ENCODE results near the gene PACSIN3. TPM values are rescaled to one million over a fixed set of nuclear protein-coding genes. Genes with fewer than 3 reads are reported as not detected.
"Not testable (repeated sequence)": the region's sequence is repeated elsewhere in the genome, so short reads cannot be mapped to it uniquely, and the experiment has no call there.

The PACSIN3 gene
- total RNA-seq, 1 donor from 2014 or later, result 2.0 TPM

- FAIRE-seq; DNase-seq (ENCODE audit: low spot score in 2 of 2): not testable (repeated sequence)
Measured at GRCh38 chr11:47198161-47198560, 11.9 kb upstream of the PACSIN3 start.

- DNase-seq (ENCODE audit: low spot score in 2 of 2), result no peak
Measured at GRCh38 chr11:47192111-47192510, 5.9 kb upstream of the PACSIN3 start.

GRCh38 chr11:47191137-47191536 is 4.9 kb upstream of the PACSIN3 start:
- DNase-seq (ENCODE audit: low spot score in 2 of 2); FAIRE-seq: not testable (repeated sequence)

More at GRCh38 chr11:47192111-47192510, 5.9 kb upstream of the PACSIN3 start:
- FAIRE-seq, result no peak

GRCh38 chr11:47189100-47189834 is 3.0 kb upstream of the PACSIN3 start:
- no peak for FAIRE-seq
- no peak for DNase-seq (ENCODE audit: low spot score in 2 of 2)

GRCh38 chr11:47188259-47188658 is 2.0 kb upstream of the PACSIN3 start:
- DNase-seq (ENCODE audit: low spot score in 2 of 2) (no peak), FAIRE-seq (no peak)

- FAIRE-seq (no peak), DNase-seq (ENCODE audit: low spot score in 2 of 2) (no peak)
Measured at GRCh38 chr11:47187723-47188122, 1.5 kb upstream of the PACSIN3 start.

- FAIRE-seq, result no peak
- peak in 1 of 2 donors; percentile 49 for DNase-seq (ENCODE audit: low spot score in 2 of 2)
Measured at GRCh38 chr11:47186700-47187695, 764 bp upstream of the PACSIN3 start.

GRCh38 chr11:47185305-47186075 is 744 bp downstream of the PACSIN3 start:
- DNase-seq (ENCODE audit: low spot score in 2 of 2), result peak in 1 of 2 donors; percentile 58
- no peak for FAIRE-seq

GRCh38 chr11:47184711-47185304 is 1.4 kb downstream of the PACSIN3 start:
- peak; percentile 69 to 79 for DNase-seq (ENCODE audit: low spot score in 2 of 2)
- FAIRE-seq, result no peak

- DNase-seq (ENCODE audit: low spot score in 2 of 2), result no peak
- FAIRE-seq, result no peak
Measured at GRCh38 chr11:47183969-47184368, 2.3 kb downstream of the PACSIN3 start.

GRCh38 chr11:47183031-47183856 is 3.0 kb downstream of the PACSIN3 start:
- FAIRE-seq (no peak), DNase-seq (ENCODE audit: low spot score in 2 of 2) (no peak)

- DNase-seq (ENCODE audit: low spot score in 2 of 2), result no peak
- no peak for FAIRE-seq
Measured at GRCh38 chr11:47182380-47182779, 3.9 kb downstream of the PACSIN3 start.

GRCh38 chr11:47181271-47181670 is 5.0 kb downstream of the PACSIN3 start:
- no peak for DNase-seq (ENCODE audit: low spot score in 2 of 2)
- no peak for FAIRE-seq

GRCh38 chr11:47180006-47180787 is 6.0 kb downstream of the PACSIN3 start:
- FAIRE-seq (no peak), DNase-seq (ENCODE audit: low spot score in 2 of 2) (no peak)

GRCh38 chr11:47179655-47179991 is 6.6 kb downstream of the PACSIN3 start:
- no peak for FAIRE-seq
- peak in 1 of 2 donors; percentile 53 for DNase-seq (ENCODE audit: low spot score in 2 of 2)

GRCh38 chr11:47178737-47179654 is 7.2 kb downstream of the PACSIN3 start:
- FAIRE-seq, result no peak

GRCh38 chr11:47178316-47178715 is 7.9 kb downstream of the PACSIN3 start:
- FAIRE-seq, result no peak
- DNase-seq (ENCODE audit: low spot score in 2 of 2), result no peak

More at GRCh38 chr11:47178737-47179654, 7.2 kb downstream of the PACSIN3 start:
- no peak for DNase-seq (ENCODE audit: low spot score in 2 of 2)

All from frontal cortex (tissue), 4 donors.